Muscle layer of duodenum (tissue), 2 donors: ENCODE results near the gene ST3GAL2.
"Not testable (repeated sequence)": the region's sequence is repeated elsewhere in the genome, so short reads cannot be mapped to it uniquely, and the experiment has no call there.

Source experiments
- H3K27ac ChIP-seq: one replicate; pipeline ENCODE4 v1.7.0; 2013; ENCODE audit warnings: mild to moderate bottlenecking, low read length
- H3K27me3 ChIP-seq: one replicate; pipeline ENCODE4 v1.7.0; 2013; ENCODE audit warnings: low read depth, mild to moderate bottlenecking, control low read depth, low read length
- H3K36me3 ChIP-seq, 2 donors: one replicate each; pipeline ENCODE4 v1.7.0; 2013; ENCODE audit warnings: low read length in 2 of 2, control low read depth in 1 of 2, mild to moderate bottlenecking in 1 of 2; ENCODE audit not compliant: insufficient read depth in 2 of 2, control insufficient read depth in 1 of 2
- H3K4me1 ChIP-seq, 2 donors: one replicate each; pipeline ENCODE4 v1.7.0; 2013; ENCODE audit warnings: low read length in 2 of 2, mild to moderate bottlenecking in 2 of 2, control low read depth in 1 of 2, moderate library complexity in 1 of 2; ENCODE audit not compliant: insufficient read depth in 2 of 2, control insufficient read depth in 1 of 2
- H3K4me3 ChIP-seq, 2 donors: one replicate each; pipeline ENCODE4 v1.7.0; 2013; ENCODE audit warnings: low read length in 2 of 2, low read depth in 1 of 2, mild to moderate bottlenecking in 1 of 2
- H3K9me3 ChIP-seq, 2 donors: one replicate each; pipeline ENCODE4 v1.7.0; 2013; ENCODE audit warnings: low read length in 2 of 2, control low read depth in 1 of 2, mild to moderate bottlenecking in 1 of 2; ENCODE audit not compliant: control insufficient read depth in 1 of 2
- donor health status: healthy.

Gene ST3GAL2

GRCh38 chr16:70390774-70391173 lies 48.1 kb downstream of the ST3GAL2 start:
- H3K4me1 ChIP-seq: peaks cover 0 to 6% of the 10 kb centered on the region in 2 donors
- peaks cover 12 to 24% of the 10 kb centered on the region in 2 donors for H3K36me3 ChIP-seq
- H3K27me3 ChIP-seq: no peaks in the 10 kb centered on the region
- no peak overlapping the region for H3K4me3 ChIP-seq
- H3K27ac ChIP-seq: no peak overlapping the region
- H3K9me3 ChIP-seq: no peaks in the 10 kb centered on the region

DNA sequence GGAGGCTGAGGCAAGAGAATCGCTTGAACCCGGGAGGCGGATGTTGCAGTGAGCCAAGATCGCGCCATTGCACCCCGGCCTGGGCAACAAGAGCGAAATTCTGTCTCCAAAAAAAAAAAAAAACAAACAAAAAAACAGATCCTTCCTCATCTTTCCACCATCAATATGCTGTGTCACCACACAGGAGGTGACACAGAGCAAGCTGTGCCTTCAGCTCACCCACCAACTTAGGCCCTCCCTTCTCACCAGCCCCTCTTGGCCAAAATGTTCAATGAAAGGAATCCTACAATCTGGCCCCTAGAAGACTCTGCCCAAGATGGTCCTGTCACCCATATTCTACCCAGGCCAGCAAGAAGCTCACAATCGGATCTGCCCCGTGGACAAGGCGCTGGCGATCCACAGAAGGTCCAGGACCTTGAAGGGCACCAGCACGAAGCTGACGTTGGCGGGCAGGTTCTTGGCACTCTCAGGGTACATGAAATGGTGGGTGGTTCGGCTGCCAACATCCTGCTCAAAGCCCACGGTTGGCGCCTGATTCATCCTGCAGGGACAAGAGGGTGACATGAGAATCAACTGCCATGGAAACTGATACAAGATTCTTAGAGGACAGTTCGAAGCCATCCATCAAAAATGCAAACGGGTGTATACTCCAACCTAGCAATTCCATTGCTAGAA lies 50.8 kb downstream of the ST3GAL2 start:
- H3K27ac ChIP-seq: no peak overlapping the region

GRCh38 chr16:70386289-70386986 lies 52.5 kb downstream of the ST3GAL2 start:
- H3K36me3 ChIP-seq: peaks cover 7 to 10% of the 10 kb centered on the region in 2 donors
- not testable (repeated sequence) for H3K27ac ChIP-seq, H3K9me3 ChIP-seq, H3K27me3 ChIP-seq, H3K4me3 ChIP-seq, H3K4me1 ChIP-seq

More for the DNA sequence above, 50.8 kb downstream of the ST3GAL2 start:
- Histone ChIP-seq H3K9me3 (no peaks in the 10 kb centered on the region), H3K4me3 (no peak overlapping the region), H3K36me3 (peaks cover 7% of the 10 kb centered on the region in 2 donors), H3K4me1 (peaks cover 0 to 6% of the 10 kb centered on the region in 2 donors), H3K27me3 (no peaks in the 10 kb centered on the region)

GRCh38 chr16:70383421-70383960 lies 55.4 kb downstream of the ST3GAL2 start:
- H3K9me3 ChIP-seq: no peaks in the 10 kb centered on the region
- no peak overlapping the region for H3K27ac ChIP-seq
- H3K4me3 ChIP-seq: no peak overlapping the region
- peaks cover 0 to 9% of the 10 kb centered on the region in 2 donors for H3K4me1 ChIP-seq
- H3K36me3 ChIP-seq: peaks cover 6 to 10% of the 10 kb centered on the region in 2 donors
- H3K27me3 ChIP-seq: no peaks in the 10 kb centered on the region

- H3K9me3 ChIP-seq: no peaks in the 10 kb centered on the region
- H3K4me3 ChIP-seq: peak overlapping the region; percentile 81 to 87
- no peak overlapping the region for H3K27ac ChIP-seq
- H3K4me1 ChIP-seq: peaks cover 0 to 9% of the 10 kb centered on the region in 2 donors
- peaks cover 0 to 4% of the 10 kb centered on the region in 2 donors for H3K36me3 ChIP-seq
- H3K27me3 ChIP-seq: no peaks in the 10 kb centered on the region
Observed at GRCh38 chr16:70381604-70382342, 57.1 kb downstream of the ST3GAL2 start.

GRCh38 chr16:70380919-70381603 lies 57.8 kb downstream of the ST3GAL2 start:
- Histone ChIP-seq H3K36me3 (peaks cover 0 to 7% of the 10 kb centered on the region in 2 donors), H3K4me3 (peak overlapping the region; percentile 81 to 87), H3K4me1 (peaks cover 0 to 9% of the 10 kb centered on the region in 2 donors), H3K27ac (peak overlapping the region; percentile 45), H3K9me3 (no peaks in the 10 kb centered on the region), H3K27me3 (no peaks in the 10 kb centered on the region)

GRCh38 chr16:70380248-70380918 lies 58.5 kb downstream of the ST3GAL2 start:
- peaks cover 0 to 9% of the 10 kb centered on the region in 2 donors for H3K4me1 ChIP-seq
- peaks cover 0 to 13% of the 10 kb centered on the region in 2 donors for H3K36me3 ChIP-seq
- H3K4me3 ChIP-seq: peak overlapping the region; percentile 81 to 87
- H3K27ac ChIP-seq: peak overlapping the region; percentile 45
- no peaks in the 10 kb centered on the region for H3K9me3 ChIP-seq
- no peaks in the 10 kb centered on the region for H3K27me3 ChIP-seq

DNA sequence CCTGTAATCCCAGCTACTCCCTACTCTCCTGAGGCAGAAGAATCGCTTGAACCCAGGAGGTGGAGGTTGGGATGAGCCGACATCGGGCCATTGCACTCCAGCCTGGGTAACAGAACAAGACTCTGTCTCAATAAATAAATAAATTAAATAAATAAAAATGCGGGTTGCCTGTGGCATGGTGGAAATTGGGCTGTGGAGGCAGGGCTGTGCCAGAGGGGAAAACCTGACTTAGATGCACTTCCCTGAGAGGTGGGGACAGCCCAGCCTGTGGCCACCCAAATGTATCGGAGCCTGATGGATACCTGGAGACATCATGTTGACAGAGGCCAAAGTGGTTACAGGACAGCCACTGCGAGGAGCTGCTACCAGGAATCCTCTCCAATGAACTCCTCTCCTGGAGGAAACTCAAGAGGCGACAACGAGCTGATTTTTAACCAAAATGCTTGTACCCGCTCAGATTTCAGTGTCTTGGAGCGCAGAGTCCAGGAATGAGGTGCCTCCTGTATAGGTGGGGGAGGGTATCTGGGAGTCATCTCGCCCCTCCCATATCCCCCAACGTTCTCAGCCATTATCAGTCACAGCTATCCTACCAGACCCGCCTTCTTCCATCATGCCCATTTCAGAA lies 59.9 kb downstream of the ST3GAL2 start:
- no peaks in the 10 kb centered on the region for H3K9me3 ChIP-seq
- no peak overlapping the region for H3K27ac ChIP-seq
- H3K27me3 ChIP-seq: no peaks in the 10 kb centered on the region
- no peak overlapping the region for H3K4me3 ChIP-seq
- peaks cover 0 to 9% of the 10 kb centered on the region in 2 donors for H3K4me1 ChIP-seq
- peaks cover 0 to 25% of the 10 kb centered on the region in 2 donors for H3K36me3 ChIP-seq

GRCh38 chr16:70377782-70378181 lies 61.1 kb downstream of the ST3GAL2 start:
- Histone ChIP-seq H3K4me1 (peaks cover 0 to 9% of the 10 kb centered on the region in 2 donors), H3K9me3 (no peaks in the 10 kb centered on the region), H3K36me3 (peaks cover 4 to 29% of the 10 kb centered on the region in 2 donors), H3K27ac (no peak overlapping the region), H3K4me3 (no peak overlapping the region), H3K27me3 (no peaks in the 10 kb centered on the region)
